Stimulated activated CD4-positive, alpha-beta T cell treated with anti-CD3 and anti-CD28 coated beads, Interleukin-1b, Interleukin-23, amount 100 ng/mL, for 1 hour (primary cell): Measurements from ENCODE around the gene PGM2.

Experiments used
- DNase-seq, 2 donors: peaks; one replicate each; pipeline ENCODE4 v3.0.0-alpha.2; 2020; ENCODE audit warnings: low read depth in 2 of 2

Gene PGM2

DNA sequence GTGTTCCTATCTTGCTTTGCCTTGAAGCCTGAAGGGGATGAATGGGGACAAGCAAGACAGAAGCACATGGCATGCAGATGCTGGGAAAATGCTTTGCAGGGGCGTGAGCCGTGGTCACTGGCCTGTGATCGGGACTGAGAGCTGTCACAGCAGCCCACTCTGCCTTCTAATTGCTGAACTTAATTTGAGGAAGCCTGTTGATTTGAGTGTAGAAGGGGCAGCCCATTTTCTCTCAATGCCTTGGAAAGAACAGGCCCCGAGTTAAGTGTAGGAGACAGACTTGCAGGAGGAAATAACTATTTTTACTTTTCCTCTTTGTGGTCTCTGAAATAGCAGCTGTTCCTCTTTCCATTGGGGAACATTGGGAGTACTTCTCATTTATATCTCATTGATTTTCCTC lies 38.3 kb downstream of the PGM2 start:
- no peak for DNase-seq

DNA sequence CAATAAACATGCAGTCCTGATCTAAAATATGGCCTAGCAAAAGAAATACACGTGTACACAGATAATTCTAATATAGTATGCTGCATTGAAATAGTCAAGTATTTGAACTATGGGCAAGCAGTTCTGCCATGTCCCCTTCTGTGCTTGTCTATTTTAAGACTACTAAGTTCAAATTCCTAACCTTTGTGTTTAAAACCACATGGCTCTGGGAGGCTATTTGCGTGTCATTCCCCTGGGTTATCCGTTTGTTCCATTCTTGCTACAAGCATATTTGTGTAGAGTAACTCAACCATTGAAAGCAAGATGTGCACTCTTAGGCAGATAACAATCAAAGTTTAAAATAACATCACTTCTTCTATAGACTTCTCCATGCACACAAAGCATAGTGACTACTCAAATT lies 39.0 kb downstream of the PGM2 start:
- DNase-seq, result no peak

DNA sequence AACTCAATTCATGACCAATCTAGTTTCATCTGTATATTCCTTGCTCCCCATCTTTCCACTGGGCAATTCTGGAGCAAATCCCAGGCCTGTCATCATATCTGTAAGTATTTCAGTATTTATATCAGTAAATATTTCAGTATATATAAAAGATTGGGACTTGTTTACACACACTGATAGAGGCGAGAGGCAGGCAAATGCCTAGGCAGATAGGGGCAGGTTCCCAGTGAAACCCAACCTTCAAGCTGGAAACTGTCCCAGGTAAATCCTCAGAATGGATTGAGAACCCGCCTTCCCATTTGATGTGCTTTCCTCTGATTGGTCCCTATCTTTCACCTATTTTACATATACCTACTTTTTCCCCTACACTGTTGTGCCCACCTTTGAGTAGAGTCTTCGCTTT lies 40.6 kb downstream of the PGM2 start:
- DNase-seq, result no peak

DNA sequence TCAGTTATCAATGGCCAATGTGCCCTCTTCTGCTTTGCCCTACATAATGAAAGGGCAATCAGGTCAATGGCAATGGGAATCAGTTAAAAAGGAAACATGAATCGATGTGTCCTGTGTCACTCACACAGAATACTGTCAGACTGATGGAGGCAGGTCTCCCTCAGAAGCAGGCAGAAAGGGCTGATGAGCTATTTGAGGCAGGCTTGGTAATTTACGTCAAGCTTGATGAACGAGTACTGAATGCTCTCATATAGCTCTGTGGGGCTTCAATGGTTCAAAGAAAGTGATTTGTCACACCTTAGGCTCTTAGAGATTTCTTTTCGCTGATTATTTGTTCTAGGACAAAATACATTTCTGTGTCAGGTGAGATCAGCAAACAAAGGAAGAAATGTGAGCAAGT lies 41.8 kb downstream of the PGM2 start:
- no peak for DNase-seq

DNA sequence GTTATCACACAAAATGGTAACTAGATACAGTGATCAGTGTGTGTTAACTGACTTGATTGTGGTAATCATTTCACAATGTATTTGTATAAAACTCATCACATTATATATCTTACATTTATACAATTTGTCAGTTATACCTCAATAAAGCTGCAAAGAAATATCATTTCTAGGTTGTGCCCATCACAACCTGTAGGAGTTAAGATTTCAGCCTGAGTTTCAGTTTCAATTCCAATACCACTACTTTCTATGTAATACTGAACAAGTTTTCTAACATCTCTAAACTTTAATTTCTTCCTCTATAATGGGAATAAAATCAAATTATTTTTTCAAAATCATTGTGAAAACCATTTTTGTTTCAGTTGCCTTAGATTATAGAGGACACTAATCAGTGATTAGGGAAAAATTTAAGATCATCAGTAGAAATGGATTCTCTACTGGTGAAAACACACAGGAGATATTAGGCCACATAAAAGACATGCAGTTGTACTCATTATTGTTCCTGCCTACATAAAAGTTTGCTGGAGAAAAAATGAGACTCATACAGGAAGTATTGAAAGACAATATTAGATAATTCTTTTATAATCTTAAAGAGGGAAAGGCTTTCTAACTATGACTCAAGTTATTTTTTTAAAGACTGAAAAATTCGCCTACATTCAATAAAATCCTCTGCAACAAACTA lies 46.0 kb downstream of the PGM2 start:
- no peak for DNase-seq

DNA sequence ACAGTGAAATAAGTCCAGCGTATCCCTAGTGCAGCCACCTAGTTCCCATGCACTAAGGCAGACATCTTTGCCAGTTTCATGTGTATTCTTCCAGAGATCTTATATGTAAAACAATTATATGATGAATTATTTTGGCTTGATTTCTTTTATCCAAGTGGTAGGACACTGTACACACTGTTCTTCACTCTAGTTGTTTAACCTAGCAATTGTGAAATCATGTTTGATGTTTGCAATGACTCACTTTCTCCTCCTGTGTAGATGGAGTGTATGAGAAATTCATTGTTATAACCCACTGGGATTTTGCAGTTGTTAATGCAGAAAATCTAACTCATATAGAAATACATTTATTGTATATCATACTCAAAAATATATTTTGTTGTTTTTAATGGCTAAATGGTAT lies 46.9 kb downstream of the PGM2 start:
- no peak for DNase-seq

DNA sequence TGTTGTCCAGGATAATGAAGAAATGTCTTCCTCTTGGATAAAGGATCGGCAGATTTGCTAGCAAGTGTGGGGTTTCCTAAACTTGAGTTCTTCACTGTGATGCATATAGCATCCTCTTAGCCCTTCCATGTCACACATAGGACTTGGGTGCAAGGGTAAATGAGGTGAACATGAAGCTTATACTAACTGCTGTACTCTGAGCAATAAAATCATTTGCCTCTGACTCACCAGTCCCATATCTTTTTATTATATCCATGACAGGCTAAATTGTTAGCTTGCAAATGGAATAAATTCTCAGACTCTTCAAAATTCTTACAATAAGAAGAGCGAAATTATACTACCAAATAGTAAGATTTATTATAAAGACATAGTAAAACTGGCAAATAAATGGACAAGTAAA lies 49.7 kb downstream of the PGM2 start:
- DNase-seq, result no peak

DNA sequence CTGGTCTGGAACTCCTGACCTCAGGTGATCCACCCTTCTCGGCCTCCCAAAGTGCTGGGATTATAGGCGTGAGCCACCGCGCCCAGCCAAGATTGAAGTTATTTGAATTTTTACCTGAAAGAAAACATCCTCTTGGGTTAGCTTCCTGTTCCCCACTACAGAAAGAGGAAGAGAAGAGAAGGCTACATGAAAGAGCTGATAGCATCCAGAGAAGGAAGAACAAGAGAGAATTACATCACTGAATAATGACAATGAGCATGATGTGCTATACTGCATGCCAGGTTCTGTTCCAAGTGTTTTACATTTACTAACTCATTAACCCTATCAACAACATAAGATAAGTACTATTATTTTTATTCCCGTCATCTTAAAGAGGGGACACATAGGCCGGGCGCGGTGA lies 52.9 kb downstream of the PGM2 start:
- DNase-seq, result no peak

DNA sequence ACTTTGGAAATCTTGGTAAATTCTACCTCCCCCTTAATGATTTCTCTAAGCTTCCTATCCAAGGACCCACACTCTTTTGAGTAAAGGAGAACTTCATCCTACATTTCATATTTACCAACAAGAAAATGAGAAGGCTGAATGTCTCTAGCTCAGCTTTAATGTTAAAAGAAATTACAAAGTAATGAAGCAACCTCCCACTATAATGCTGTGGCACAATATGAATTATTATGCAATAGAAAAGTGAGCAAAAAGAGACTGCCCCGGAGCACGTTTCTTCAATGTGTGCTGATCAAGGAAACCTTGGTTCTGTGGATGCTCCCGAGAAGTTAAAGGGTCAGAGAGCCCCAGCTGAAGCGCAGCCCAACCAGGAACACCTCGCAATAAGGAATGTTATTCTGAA lies 55.3 kb downstream of the PGM2 start:
- no peak for DNase-seq

DNA sequence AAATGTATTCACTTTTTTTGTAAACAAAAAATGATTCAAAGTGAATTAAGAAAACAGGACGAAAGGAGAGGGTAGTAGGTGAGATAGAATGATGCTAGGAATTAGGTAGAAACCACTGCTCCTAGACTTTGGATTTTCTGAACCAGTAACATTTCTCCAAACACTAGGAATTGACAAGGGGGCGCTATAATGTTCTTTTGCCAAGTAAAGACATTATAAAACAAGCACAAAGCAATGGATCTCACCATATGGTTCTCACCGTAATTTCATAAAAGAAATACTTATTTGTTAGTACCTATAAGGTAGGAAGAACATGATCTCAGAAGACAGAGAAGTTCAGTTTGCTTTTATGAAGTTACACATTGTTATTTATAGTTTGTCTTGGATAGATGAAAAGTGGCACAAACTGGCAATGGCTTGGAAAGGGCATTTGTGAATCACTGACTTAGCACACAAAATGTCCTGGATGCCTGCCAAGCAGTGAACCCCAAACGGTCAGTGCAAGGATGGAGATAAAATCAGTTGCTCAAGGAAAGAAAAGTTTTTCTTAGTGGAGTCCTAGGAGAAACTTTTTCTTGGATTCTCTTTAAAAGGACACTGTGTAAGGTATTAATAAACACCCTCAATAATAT lies 56.3 kb downstream of the PGM2 start:
- no peak for DNase-seq

DNA sequence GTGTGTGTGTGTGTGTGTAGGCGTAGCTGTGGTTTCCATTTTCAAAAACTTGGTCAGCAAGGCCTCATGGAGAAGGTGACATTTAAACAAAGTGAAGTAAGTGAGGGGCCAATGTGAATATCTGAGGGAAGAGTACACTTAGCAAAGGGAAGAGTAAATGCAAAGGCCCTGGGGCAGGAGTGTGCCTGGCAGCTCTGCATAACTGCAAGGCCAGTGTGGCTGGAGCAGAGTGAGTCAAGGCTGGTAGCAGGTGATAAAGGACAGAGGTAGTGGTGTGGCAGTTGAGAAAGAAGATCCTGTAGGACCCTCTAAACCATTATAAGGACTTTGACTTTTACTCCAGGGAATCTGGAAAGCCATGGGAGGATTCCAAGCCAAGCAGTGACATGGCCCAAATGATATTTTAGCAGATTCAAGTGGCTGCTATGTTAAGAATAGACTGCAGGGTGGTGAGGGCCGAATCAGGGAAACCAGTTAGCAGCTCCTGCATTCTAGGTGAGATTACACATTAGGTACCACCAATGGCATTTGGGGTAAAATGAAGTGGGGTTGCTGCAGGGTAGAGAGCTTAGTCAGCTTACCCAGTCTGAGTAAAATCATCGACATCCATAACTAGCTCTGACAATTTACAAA lies 58.5 kb downstream of the PGM2 start:
- no peak for DNase-seq

DNA sequence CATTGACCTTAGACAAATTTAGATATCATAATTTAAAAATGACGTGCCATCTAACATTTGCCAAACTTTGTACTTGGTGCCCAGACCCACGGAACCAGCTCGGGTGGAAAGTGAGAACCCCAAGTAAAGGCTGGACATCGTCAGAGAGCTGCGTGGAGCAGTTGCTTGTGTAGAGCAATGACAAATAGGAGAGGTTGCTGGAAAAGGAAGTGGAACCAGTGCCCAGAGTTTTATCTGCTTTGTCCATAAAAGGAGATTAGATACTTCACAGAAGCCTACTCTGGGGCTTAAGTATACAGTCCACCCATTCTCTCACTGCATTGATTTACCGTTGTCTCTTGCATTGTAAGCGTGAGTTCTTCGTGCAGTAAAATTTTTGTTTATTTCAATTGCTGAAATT lies 59.0 kb downstream of the PGM2 start:
- DNase-seq, result no peak

DNA sequence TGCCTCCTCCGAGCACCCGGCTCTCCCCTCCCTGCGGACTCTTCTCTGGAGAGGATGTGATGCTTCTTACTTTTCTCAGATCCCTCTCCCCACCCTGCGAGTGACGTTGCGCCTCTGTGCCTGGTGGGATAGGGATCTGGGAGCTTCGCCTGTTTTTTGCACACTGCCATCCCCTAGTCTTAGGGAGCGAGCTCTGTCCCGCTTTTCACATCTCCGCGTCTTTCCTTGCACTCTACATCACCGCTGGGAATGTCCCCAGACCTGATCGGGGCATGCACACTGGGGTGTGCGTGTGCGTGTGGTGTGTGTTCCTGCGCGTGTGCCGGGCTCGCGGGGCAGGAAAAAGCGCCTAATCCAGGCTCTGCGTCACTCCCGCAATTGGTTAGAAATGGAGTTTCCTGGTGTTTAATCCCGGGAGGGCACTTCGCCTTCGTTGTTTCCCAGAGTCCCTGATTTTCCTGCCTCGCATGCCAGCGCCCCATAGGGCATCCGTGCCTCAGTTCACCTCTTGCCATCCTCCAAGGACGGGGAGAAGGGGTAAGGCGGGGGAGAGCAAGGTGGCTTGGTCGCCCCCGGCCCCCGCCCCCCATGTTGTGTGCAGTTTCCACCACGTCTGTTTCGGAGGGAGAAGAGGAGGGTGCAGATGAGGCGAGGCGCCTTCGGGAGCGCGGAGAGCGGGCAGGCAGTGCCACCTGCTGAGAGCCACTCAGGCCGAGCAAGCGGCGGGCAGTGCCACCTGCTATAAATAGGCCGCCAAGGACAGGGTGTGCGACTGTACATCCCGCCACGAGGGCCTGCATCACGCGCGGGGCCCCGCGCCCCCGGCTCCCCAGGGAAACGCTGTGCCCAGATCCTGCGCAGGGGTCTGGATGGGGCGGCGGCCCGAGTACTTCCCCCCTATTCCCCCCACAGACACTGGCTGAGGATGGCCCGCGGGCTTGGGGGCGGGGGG lies 63.6 kb downstream of the PGM2 start:
- no peak for DNase-seq

DNA sequence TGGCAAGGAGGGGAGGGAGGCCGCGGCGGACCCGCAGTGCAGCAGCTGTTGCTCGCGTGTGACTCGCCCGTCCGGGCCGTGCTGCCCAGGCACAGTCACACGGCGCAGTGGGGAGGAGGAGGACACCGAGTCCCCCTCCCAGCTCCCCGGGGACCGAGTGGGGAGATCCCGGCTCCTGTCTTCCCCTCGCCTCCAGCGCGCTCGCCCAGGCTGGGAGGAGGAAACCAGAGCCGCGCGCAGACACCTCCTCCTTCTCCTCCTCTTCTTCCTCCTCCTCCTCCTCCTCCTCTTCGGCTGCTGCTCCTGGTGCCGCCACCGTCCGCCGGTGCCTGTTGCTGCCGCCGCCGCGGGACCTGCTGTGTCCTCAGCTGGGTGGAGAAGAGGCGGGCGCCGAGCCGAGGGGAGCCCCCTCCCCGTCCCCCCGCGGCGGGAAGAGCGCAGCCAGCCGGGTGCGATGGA lies 64.3 kb downstream of the PGM2 start, which contains the start of gene TBC1D1:
TBC1D1 (plus strand) TSS at position 284 of the 459 bp plus-strand sequence. CDS start 11,012 bp downstream, outside the sequence.
- DNase-seq, result peak in 1 of 2 donors; percentile 14

DNA sequence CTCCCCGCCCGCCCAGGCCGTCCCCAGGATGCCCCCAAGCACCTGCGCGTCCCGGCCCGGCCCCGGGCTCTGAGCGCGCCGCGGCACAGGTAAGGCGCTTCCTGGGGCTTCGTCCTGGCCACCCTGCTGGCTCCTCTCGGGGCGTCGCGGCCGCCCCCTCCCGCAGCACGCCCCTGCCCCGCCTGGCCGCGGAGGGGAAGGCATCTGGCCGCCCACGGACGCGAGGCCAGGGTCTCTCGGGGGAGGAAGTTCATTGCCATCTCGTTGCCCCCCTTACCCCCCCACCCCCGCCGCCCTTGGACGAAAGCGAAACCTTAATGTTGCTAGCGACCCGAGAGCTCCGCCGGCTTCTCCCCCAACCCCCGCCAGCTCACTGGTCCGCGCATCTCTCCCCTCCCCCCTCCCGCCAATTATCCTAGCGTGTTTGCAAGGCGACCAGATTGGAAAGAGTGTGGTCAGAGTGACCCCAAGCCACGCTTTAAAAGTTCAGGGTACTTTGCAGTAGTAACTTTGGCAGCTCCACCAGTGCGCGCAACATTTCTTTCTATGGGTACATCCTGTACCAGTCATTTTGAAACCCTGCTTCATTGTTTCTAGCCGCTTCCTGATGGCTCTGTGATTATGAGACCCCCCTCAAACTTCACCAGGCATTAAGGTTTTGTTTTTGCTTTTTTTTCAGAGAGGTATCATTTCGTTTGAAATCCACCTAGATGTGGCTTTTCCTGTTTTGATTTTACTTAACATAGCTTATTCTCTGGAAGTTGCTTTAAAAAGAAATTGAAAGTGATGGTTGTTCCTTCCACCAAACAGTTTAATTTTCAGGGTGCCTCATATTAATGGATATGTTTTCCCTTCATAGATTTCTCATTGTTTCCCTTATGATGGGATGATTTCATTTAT lies 65.0 kb downstream of the PGM2 start:
- DNase-seq, result peak in 1 of 2 donors; percentile 16

DNA sequence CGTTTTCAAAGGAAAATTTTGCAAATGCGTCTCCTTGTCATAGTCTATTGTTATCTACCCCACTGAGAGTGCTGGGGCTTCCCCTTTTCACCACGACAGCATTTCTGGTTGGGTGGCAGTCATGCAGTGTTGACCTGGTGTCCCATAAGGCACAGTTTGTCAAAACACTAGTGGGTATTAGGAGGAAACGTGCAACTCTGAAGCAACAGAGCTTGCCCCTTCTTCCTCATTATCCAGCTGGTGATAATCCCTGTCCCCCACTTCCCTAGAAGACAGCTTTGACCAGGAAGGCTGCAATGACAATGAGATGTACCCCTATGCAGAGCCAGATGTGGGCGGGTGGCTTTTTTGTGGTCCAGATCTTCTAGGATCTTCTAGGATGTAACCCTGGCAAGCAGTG lies 66.2 kb downstream of the PGM2 start:
- no peak for DNase-seq

DNA sequence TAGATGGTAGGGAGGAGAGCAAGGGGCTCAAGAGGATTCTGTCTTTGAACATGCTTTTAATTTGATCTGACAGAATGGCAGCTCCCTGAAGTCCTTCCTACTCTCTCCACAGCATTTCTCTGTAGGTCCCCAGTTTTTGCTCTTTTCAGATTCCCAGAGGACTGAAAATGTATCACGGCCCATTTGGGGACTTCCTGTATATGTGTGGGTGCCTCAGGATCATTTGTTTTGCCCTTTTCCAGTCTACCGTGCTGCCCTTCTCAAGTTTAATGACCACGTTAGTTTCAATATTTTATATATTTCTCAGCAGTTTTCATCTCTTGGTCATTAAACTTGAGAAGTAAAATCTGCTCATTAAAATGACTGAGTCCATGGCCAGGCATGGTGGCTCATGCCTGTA lies 66.7 kb downstream of the PGM2 start:
- no peak for DNase-seq

DNA sequence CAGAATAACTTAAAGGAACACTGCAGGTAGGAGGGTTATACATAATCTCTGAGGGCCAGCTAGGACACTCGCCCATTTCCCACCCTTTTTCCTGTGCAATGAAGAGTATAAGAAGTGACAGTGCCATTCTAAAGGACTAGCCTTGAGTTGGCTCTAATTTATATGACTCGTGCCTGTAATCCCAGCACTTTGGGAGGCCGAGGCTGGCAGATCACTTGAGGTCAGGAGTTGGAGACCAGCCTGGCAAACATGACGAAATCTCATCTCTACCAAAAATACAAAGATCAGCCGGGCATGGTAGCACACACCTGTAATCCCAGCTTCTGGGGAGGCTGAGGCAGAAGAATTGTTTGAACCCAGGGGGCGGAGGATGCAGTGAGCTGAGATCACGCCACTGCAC lies 68.8 kb downstream of the PGM2 start:
- DNase-seq, result no peak

DNA sequence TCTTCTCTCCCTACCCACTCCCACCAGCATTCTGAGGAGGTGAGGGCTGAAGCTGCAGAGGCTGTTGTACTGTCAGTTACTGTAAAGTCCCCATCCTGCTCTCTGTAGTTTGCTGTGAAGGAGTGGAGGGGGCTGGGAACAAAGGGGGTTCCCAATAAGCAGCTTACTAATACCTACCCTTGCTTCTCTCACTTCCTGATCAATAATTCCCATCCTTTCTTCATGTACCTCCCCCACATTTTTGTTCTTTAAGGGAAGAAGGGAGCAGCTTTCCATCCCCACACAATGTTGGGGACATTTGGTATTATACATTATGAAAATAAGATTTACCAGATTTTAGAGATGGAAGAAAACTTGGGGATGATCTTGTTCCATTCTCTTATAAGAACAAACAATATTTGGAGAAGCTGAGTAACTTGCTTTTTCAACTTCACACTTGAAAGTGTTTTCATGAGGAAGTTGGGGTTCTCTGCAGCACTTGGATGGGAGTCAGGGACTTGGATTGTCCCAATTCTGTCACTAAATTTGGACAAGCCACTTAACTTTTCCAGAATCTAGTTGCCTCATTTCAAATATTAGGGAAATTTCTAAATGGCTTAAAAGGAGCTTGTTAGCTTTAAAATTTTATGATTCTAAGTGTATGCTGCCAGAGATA lies 69.8 kb downstream of the PGM2 start:
- DNase-seq, result no peak

DNA sequence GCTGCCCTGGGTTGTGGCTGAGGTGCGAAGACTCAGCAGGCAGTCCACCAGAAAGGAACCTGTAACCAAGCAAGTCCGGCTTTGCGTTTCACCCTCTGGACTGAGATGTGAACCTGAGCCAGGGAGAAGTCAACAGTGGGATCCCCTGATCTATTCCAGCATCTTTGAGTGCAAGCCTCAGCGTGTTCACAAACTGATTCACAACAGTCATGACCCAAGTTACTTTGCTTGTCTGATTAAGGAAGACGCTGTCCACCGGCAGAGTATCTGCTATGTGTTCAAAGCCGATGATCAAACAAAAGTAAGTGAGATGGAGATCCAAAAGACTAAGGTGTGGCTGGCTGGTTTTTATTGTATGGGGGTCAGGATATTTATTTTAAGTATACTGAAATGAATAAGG lies 75.7 kb downstream of the PGM2 start:
- no peak for DNase-seq
